Caco-2 (cell line): ENCODE results near the gene NEURL1B. TPM values are rescaled to one million over a fixed set of nuclear protein-coding genes. Genes with fewer than 3 reads are reported as not detected.

Experiments
- BruUV-seq: library from RNA; stranded (reverse); fragments of 400-500 nt; replicated peaks from 2 replicates; lab custom pipeline; 2021; lab: Mats Ljungman, UMichigan
- CTCF ChIA-PET: fragments of 300-600 bp; sonication (Branson Sonifier 250); formaldehyde crosslinking; loops from one replicate; lab custom pipeline; 2022; ENCODE audit warnings: antibody characterized with exemption; lab: Charles Lee
- POLR2A ChIA-PET: fragments of 300-600 bp; sonication (Branson Sonifier 250); formaldehyde crosslinking; loops from one replicate; lab custom pipeline; 2022; ENCODE audit warnings: antibody characterized with exemption; lab: Charles Lee
- DNase-seq, 2 experiments: peaks; one replicate each; pipeline versions ENCODE4 v3.0.0 to v3.0.0-alpha.2; 2020 to 2022
- H3K27me3 ChIP-seq: replicated peaks from 2 replicates; pipeline ENCODE4 v1.6.0; 2011; ENCODE audit warnings: low read length; ENCODE audit not compliant: control insufficient read depth, insufficient read depth
- H3K36me3 ChIP-seq: 2 replicates; pipeline ENCODE4 v1.5.1; 2011; ENCODE audit warnings: low read length; ENCODE audit not compliant: control insufficient read depth, insufficient read depth
- H3K4me1 ChIP-seq: fragments of 250-450 bp; sonication (Bioruptor Pico); 2 replicates; pipeline ENCODE4 v1.5.1; 2020; ENCODE audit warnings: mild to moderate bottlenecking
- H3K4me3 ChIP-seq: 2 replicates; pipeline ENCODE4 v1.5.1; 2011; ENCODE audit warnings: low read depth, mild to moderate bottlenecking, control low read depth, low read length
- H3K9me3 ChIP-seq: fragments of 250-450 bp; sonication (Bioruptor Pico); 2 replicates; pipeline ENCODE4 v1.5.1; 2020; ENCODE audit warnings: mild to moderate bottlenecking, moderate library complexity
- H3K27ac Mint-ChIP-seq: one replicate; pipeline ENCODE4 v1.8.0; 2022; ENCODE audit warnings: mixed read lengths; ENCODE audit not compliant: unreplicated experiment
- H3K27me3 Mint-ChIP-seq: one replicate; pipeline ENCODE4 v1.8.0; 2022; ENCODE audit warnings: mixed read lengths; ENCODE audit not compliant: insufficient read depth, unreplicated experiment
- H3K36me3 Mint-ChIP-seq: one replicate; pipeline ENCODE4 v1.8.0; 2022; ENCODE audit warnings: mild to moderate bottlenecking, mixed read lengths; ENCODE audit not compliant: insufficient read depth, unreplicated experiment
- H3K4me1 Mint-ChIP-seq: one replicate; pipeline ENCODE4 v1.8.0; 2022; ENCODE audit warnings: low read depth, mixed read lengths; ENCODE audit not compliant: unreplicated experiment
- H3K4me3 Mint-ChIP-seq: one replicate; pipeline ENCODE4 v1.8.0; 2022; ENCODE audit warnings: mild to moderate bottlenecking, moderate library complexity, mixed read lengths; ENCODE audit not compliant: unreplicated experiment
- H3K9me3 Mint-ChIP-seq: one replicate; pipeline ENCODE4 v1.8.0; 2022; ENCODE audit warnings: mixed read lengths; ENCODE audit not compliant: unreplicated experiment
- CTCF ChIP-seq, 2 experiments: fragments of 200-600 bp in 1 of 2; IDR thresholded peaks; 1 replicate in 1 of 2; 2 replicates in 1 of 2; pipeline versions ENCODE4 v1.5.1 to v1.8.0; 2011 to 2022; ENCODE audit warnings: antibody characterized with exemption in 1 of 2, control low read depth in 1 of 2, inconsistent platforms in 1 of 2, low read depth in 1 of 2, low read length in 1 of 2, mild to moderate bottlenecking in 1 of 2, moderate library complexity in 1 of 2; ENCODE audit not compliant: insufficient read depth in 1 of 2, severe bottlenecking in 1 of 2, unreplicated experiment in 1 of 2
- intact Hi-C: fragments of 100-400 bp; cut with micrococcal nuclease; formaldehyde crosslinking; loops from one replicate; pipeline ENCODE4 v1.10.0; 2022; ENCODE audit not compliant: unreplicated experiment
- total RNA-seq: library from RNA; stranded (reverse); gene quantifications from 2 replicates; pipeline ENCODE4 v1.2.3, GENCODE V29; 2022

The NEURL1B gene
- total RNA-seq, 1 experiment from 2014 or later, result 7.6 TPM

DNA sequence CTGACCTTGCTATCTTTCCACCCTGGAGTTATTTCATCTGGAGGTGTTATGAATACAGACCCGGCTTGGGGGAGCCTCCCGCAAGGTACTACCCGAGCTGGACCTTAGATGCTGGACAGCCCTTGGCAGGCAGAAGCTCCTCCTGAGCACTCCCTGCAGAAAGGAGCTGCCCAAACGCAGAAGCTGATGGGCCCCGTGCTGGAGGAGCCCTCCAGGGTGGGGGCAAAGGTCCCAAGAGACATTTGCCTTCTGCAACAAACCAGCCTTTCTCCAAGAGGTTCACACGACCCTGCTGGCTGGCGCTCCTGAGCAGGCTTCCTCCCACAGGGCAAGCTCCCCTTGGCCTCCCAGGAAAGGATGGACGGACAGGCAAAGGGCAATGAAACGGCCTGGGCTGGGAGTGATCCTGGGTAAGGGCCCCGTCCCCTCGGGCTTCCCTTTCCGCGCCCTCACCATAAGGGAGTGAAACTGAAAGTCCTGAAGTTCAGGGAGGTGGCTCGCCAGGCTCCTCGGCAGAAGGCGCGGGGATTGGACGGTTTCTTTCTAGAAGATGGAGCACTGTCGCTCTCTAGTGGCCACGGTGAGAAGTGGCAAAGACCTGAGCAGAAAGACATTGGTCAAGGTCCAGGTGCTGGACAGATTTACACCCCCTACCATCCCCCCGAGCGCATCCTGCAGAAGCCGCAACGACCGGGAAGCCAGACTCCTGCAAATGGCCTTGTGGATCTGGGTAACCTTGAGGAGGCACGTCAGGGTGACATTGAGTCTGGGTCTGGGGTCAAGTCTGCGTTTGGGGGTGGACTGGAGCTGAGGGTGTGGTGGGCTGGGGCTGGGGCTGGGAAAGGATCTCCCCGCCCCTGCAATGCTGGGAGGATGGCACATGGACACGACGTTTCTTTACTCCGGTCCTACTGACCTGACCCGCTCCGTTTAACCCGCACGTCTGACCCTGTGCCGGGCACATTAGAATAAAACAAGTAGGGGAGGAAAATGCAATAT, 56.4 kb downstream of the NEURL1B start:
- Mint-ChIP-seq H3K27me3 (no peaks in the 10 kb centered on the region), H3K9me3 (no peaks in the 10 kb centered on the region), H3K27ac (peak overlapping the region; percentile 69), H3K4me1 (peaks cover 21% of the 10 kb centered on the region), H3K36me3 (peaks cover 15% of the 10 kb centered on the region), H3K4me3 (peak overlapping the region; percentile 75)
- Histone ChIP-seq H3K4me3 (peak overlapping the region; percentile 44), H3K4me1 (peaks cover 24% of the 10 kb centered on the region), H3K27me3 (no peaks in the 10 kb centered on the region), H3K9me3 (no peaks in the 10 kb centered on the region), H3K36me3 (no peaks in the 10 kb centered on the region)
- TF ChIP-seq CTCF (IDR thresholded peaks at IDR 0.05; ENCODE audit: insufficient read depth in 1 of 2, low read depth in 1 of 2, low read length in 1 of 2, severe bottlenecking in 1 of 2, unreplicated experiment in 1 of 2), result peak; percentile 90 to 92
- ChIA-PET CTCF (interaction anchor here (0.6 to 2.2 kb wide), 7 partner anchors 10 to 218 kb away, joined by 3 to 22 read pairs (median 5); no protein-coding TSS in a partner anchor), POLR2A (interaction anchor here (0.5 kb wide), 1 partner anchor 236 kb away, joined by 3 read pairs; no protein-coding TSS in a partner anchor)
- peak; percentile 91 to 92 for DNase-seq
- BruUV-seq, result no TSS peak
- intact Hi-C loops, result loop anchor here (1.0 to 5.0 kb wide), 5 partner anchors 31 to 235 kb away; partner anchors contain the start of gene NEURL1B

DNA sequence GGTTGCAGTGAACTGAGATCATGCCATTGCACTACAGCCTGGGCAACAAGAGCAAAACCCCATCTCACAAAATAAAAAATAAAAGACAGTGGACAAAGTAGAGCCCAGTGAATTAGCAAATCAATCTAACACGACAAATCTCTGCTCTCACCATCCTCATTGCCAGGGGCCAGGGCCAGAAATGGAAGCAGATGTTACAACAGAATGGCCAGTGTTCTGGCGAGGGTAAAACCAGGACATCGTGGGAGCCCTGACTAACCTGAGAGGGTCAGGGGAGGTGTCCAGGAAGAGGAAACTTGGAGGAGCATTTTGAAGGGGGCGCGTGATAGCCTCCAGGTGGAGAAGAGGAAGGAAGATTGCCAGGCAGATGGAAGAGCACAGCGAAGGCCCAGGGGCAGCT, 58.4 kb downstream of the NEURL1B start:
- H3K36me3 ChIP-seq, result no peaks in the 10 kb centered on the region
- DNase-seq, result no peak
- H3K27me3 ChIP-seq, result no peaks in the 10 kb centered on the region
- BruUV-seq, result no TSS peak
- TF ChIP-seq CTCF (IDR thresholded peaks at IDR 0.05; ENCODE audit: insufficient read depth in 1 of 2, low read depth in 1 of 2, low read length in 1 of 2, severe bottlenecking in 1 of 2, unreplicated experiment in 1 of 2), result no peak
- no peak overlapping the region for H3K4me3 ChIP-seq
- peaks cover 11% of the 10 kb centered on the region for H3K4me1 Mint-ChIP-seq
- ChIA-PET POLR2A (no interaction called here), CTCF (interaction anchor here (0.7 to 1.4 kb wide), 2 partner anchors 15 kb away, joined by 3 read pairs; no protein-coding TSS in a partner anchor)
- H3K4me3 Mint-ChIP-seq, result no peak overlapping the region
- peaks cover 11% of the 10 kb centered on the region for H3K36me3 Mint-ChIP-seq
- H3K27me3 Mint-ChIP-seq, result no peaks in the 10 kb centered on the region
- H3K9me3 Mint-ChIP-seq, result no peaks in the 10 kb centered on the region
- intact Hi-C loops, result loop anchor here (5.0 kb wide), 1 partner anchor 127 kb away; no protein-coding TSS in a partner anchor
- H3K27ac Mint-ChIP-seq, result no peak overlapping the region
- peaks cover 13% of the 10 kb centered on the region for H3K4me1 ChIP-seq
- H3K9me3 ChIP-seq, result no peaks in the 10 kb centered on the region

DNA sequence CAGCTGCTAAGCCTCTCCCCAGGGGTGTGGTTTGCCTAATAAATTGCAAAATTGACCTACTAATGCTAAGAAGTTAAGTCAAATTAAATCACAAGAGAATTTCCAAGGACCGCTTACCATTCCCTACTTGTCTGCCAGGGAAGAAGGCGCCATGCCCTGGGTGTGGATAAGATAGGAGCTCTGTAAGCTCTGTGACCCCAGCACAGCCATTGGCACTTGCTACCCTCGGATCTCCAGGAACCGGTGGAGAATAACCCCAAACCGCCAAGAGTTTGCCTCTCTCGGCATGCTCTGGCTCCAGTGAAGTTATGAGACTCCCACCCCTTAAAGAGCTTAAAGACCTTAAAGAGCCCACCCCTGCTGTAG, 58.9 kb downstream of the NEURL1B start:
- Histone ChIP-seq H3K4me1 (peaks cover 13% of the 10 kb centered on the region), H3K36me3 (no peaks in the 10 kb centered on the region), H3K27me3 (no peaks in the 10 kb centered on the region), H3K9me3 (no peaks in the 10 kb centered on the region), H3K4me3 (no peak overlapping the region)
- BruUV-seq, result no TSS peak
- Mint-ChIP-seq H3K9me3 (no peaks in the 10 kb centered on the region), H3K36me3 (peaks cover 7% of the 10 kb centered on the region), H3K4me1 (peaks cover 11% of the 10 kb centered on the region), H3K4me3 (no peak overlapping the region), H3K27me3 (no peaks in the 10 kb centered on the region), H3K27ac (no peak overlapping the region)
- no peak for DNase-seq
- intact Hi-C loops, result loop anchor here (5.0 kb wide), 1 partner anchor 128 kb away; no protein-coding TSS in a partner anchor
- TF ChIP-seq CTCF (IDR thresholded peaks at IDR 0.05; ENCODE audit: insufficient read depth in 1 of 2, low read depth in 1 of 2, low read length in 1 of 2, severe bottlenecking in 1 of 2, unreplicated experiment in 1 of 2), result no peak
- CTCF ChIA-PET, result interaction anchor here (0.7 to 1.4 kb wide), 2 partner anchors 15 to 16 kb away, joined by 3 read pairs; no protein-coding TSS in a partner anchor
- POLR2A ChIA-PET, result no interaction called here
